ENCODE data around the gene PLAAT2. TPM values are rescaled to one million over a fixed set of nuclear protein-coding genes. Genes with fewer than 3 reads are reported as not detected.
A peak's percentile ranks its signal among the peaks of the same experiment; 100 is the strongest.
"Not testable (repeated sequence)": the region's sequence is repeated elsewhere in the genome, so short reads cannot be mapped to it uniquely, and the experiment has no call there.

The PLAAT2 gene
- polyA plus RNA-seq, 4 donors: 35.6 to 447 (median 141) TPM; not detected in 1

DNA sequence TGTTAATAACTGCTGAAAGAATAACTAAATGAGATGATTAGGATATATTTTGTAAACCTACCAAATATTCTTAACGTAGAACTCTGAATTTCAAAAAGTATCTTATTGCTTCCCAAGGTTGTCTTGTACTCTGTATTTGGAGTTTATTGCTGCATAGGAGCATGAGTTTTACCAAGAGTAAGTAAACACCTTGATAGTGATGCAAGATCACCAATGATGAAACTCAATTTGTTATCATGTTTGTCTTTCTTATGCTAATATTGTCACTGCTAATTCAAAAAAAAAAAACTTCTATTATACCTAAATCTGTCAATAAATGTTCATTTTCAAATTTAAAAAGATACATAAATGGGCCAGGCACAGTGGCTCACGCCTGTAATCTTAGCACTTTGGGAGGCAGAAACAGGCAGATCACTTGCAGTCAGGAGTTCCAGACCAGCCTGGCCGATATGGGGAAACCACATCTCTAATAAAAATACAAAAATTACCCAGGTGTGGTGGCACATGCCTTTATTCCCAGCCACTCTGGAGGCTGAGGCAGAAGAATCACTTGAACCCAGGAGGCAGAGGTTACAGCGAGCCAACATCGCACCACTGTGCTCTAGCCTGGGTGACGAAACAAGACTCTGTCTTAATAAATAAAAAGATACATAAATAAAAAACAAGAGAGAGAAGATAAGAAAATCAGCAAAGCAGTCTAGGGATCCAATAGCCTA lies 23.4 kb upstream of the PLAAT2 start:
- H3K27ac ChIP-seq (ENCODE audit: low read depth in 1 of 3, low read length in 2 of 3): no peak overlapping the region
- peaks cover 0 to 2% (median 0%) of the 10 kb centered on the region in 3 donors for H3K36me3 ChIP-seq (ENCODE audit: control insufficient read depth in 3 of 3, insufficient read depth in 2 of 3, low read depth in 1 of 3, low read length in 3 of 3)
- FAIRE-seq: no peak
- DNase-seq: no peak
- no peaks in the 10 kb centered on the region for H3K4me1 ChIP-seq (ENCODE audit: control insufficient read depth in 3 of 3, insufficient read depth in 2 of 3, low read depth in 1 of 3, low read length in 2 of 3)
- H3K4me3 ChIP-seq (ENCODE audit: low read depth in 1 of 3, low read length in 3 of 3): no peak overlapping the region
- peaks cover 0 to 5% of the 10 kb centered on the region in 2 donors for H3K9me3 ChIP-seq (ENCODE audit: control insufficient read depth in 2 of 2, insufficient read depth in 1 of 2, low read depth in 1 of 2, low read length in 1 of 2)
- H3K27me3 ChIP-seq (ENCODE audit: control insufficient read depth in 3 of 3, insufficient read depth in 3 of 3, low read length in 3 of 3): no peaks in the 10 kb centered on the region
- 92 to 94% (median 94%) methylated on average over 6 of the region's 6 CpGs for WGBS, 3 donors

DNA sequence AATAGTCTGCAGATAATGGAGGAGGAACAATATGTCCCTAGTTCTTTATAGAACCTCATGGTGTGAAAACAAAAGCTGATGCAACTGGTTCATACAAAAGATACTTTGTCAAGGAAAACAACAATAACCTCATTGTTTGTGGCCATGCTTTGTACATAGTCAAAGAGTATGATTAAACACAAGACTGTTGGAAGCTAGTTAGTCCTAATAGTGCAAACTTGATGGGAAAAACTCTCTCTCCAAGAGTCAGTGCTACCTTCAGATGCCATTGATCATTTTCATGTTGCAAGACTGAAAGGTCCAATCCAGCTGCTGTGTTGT lies 20.1 kb upstream of the PLAAT2 start:
- FAIRE-seq (no peak), DNase-seq (no peak)
- peaks cover 0 to 2% (median 1%) of the 10 kb centered on the region in 3 donors for H3K36me3 ChIP-seq (ENCODE audit: control insufficient read depth in 3 of 3, insufficient read depth in 2 of 3, low read depth in 1 of 3, low read length in 3 of 3)
- H3K4me3 ChIP-seq (ENCODE audit: low read depth in 1 of 3, low read length in 3 of 3): no peak overlapping the region
- H3K9me3 ChIP-seq (ENCODE audit: control insufficient read depth in 2 of 2, insufficient read depth in 1 of 2, low read depth in 1 of 2, low read length in 1 of 2): peaks cover 0 to 16% of the 10 kb centered on the region in 2 donors
- H3K27me3 ChIP-seq (ENCODE audit: control insufficient read depth in 3 of 3, insufficient read depth in 3 of 3, low read length in 3 of 3): no peaks in the 10 kb centered on the region
- H3K27ac ChIP-seq (ENCODE audit: low read depth in 1 of 3, low read length in 2 of 3): no peak overlapping the region
- H3K4me1 ChIP-seq (ENCODE audit: control insufficient read depth in 3 of 3, insufficient read depth in 2 of 3, low read depth in 1 of 3, low read length in 2 of 3): no peaks in the 10 kb centered on the region

DNA sequence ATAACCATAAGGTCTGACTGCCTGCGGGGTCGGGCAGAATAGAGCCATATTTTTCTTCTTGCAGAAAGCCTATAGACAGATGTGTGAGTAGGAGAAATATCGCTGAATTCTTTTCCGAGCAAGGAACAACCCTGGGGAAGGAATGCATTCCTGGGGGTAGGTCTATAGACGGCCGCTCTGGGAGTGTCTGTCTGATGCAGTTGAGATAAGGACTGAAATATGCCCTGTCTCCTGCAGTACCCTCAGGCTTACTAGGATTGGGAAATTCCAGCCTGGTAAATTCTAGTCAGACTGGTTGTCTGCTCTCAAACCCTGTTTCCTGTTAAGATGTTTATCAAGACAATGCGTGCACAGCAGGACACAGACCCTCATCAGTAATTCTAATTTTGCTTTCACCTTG lies 18.0 kb upstream of the PLAAT2 start:
- not testable (repeated sequence) for H3K27me3 ChIP-seq (ENCODE audit: control insufficient read depth in 3 of 3, insufficient read depth in 3 of 3, low read length in 3 of 3); H3K4me1 ChIP-seq (ENCODE audit: control insufficient read depth in 3 of 3, insufficient read depth in 2 of 3, low read depth in 1 of 3, low read length in 2 of 3); H3K27ac ChIP-seq (ENCODE audit: low read depth in 1 of 3, low read length in 2 of 3); H3K4me3 ChIP-seq (ENCODE audit: low read depth in 1 of 3, low read length in 3 of 3); H3K36me3 ChIP-seq (ENCODE audit: control insufficient read depth in 3 of 3, insufficient read depth in 2 of 3, low read depth in 1 of 3, low read length in 3 of 3); DNase-seq; FAIRE-seq
- WGBS, 3 donors: 87 to 90% (median 89%) methylated on average over 7 of the region's 7 CpGs
- H3K9me3 ChIP-seq (ENCODE audit: control insufficient read depth in 2 of 2, insufficient read depth in 1 of 2, low read depth in 1 of 2, low read length in 1 of 2): peaks cover 0 to 19% of the 10 kb centered on the region in 2 donors

DNA sequence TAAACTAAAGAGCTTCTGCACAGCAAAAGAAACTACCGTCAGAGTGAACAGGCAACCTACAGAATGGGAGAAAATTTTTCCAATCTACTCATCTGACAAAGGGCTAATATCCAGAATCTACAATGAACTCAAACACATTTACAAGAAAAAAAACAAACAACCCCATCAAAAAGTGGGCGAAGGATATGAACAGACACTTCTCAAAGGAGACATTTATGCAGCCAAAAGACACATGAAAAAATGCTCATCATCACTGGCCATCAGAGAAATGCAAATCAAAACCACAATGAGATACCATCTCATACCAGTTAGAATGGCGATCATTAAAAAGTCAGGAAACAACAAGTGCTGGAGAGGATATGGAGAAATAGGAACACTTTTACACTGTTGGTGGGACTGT lies 15.7 kb upstream of the PLAAT2 start:
- FAIRE-seq; DNase-seq; H3K4me3 ChIP-seq (ENCODE audit: low read depth in 1 of 3, low read length in 3 of 3); H3K27me3 ChIP-seq (ENCODE audit: control insufficient read depth in 3 of 3, insufficient read depth in 3 of 3, low read length in 3 of 3); H3K27ac ChIP-seq (ENCODE audit: low read depth in 1 of 3, low read length in 2 of 3); H3K36me3 ChIP-seq (ENCODE audit: control insufficient read depth in 3 of 3, insufficient read depth in 2 of 3, low read depth in 1 of 3, low read length in 3 of 3): not testable (repeated sequence)
- peaks cover 0 to 21% of the 10 kb centered on the region in 2 donors for H3K9me3 ChIP-seq (ENCODE audit: control insufficient read depth in 2 of 2, insufficient read depth in 1 of 2, low read depth in 1 of 2, low read length in 1 of 2)
- 86 to 91% (median 88%) methylated on average over 1 to 2 of the region's 3 CpGs for whole genome bisulfite sequencing, 3 donors
- H3K4me1 ChIP-seq (ENCODE audit: control insufficient read depth in 3 of 3, insufficient read depth in 2 of 3, low read depth in 1 of 3, low read length in 2 of 3): peaks cover 3 to 12% (median 7%) of the 10 kb centered on the region in 3 donors

DNA sequence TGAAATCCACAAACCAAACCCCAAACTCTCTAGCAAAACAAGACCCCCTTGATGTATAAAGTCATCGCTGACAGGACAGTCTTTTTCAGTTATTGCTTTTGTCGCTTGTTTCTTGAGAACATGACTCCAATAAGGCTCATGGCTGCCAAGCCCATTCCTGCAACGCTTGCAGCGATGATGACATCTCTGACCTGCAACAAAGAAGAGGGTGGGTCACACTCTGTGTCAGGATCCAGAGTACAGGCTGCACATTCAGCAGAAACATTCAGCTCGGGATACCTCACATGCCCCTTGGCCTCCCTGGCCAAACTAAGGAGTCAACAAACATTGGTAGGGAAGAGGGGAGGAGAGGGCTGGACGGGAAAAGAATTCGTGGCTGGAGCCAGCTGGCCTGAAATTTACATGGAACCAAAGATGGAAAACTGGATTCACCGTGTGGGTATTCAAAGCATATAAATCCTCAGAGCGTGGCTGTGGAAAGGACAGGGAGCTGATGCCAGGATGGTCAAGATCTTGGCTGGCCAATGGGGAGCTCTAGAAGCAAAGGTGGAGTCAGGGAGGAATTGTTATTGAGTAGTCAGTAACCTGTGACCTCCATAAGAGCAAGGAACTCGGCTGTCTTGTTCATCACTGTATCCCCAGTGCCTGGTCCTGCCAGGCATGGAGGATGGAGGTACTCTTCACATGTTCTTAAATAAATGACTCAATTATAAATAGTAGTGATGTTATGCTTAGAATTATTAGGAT lies 11.8 kb upstream of the PLAAT2 start:
- WGBS, 3 donors: 40 to 57% (median 52%) methylated on average over 10 of the region's 10 CpGs
- Histone ChIP-seq H3K4me3 (ENCODE audit: low read depth in 1 of 3, low read length in 3 of 3) (peak overlapping the region in 1 of 3 donors; percentile 24), H3K4me1 (ENCODE audit: control insufficient read depth in 3 of 3, insufficient read depth in 2 of 3, low read depth in 1 of 3, low read length in 2 of 3) (peaks cover 3 to 13% (median 7%) of the 10 kb centered on the region in 3 donors), H3K9me3 (ENCODE audit: control insufficient read depth in 2 of 2, insufficient read depth in 1 of 2, low read depth in 1 of 2, low read length in 1 of 2) (peaks cover 0 to 8% of the 10 kb centered on the region in 2 donors), H3K36me3 (ENCODE audit: control insufficient read depth in 3 of 3, insufficient read depth in 2 of 3, low read depth in 1 of 3, low read length in 3 of 3) (no peaks in the 10 kb centered on the region), H3K27me3 (ENCODE audit: control insufficient read depth in 3 of 3, insufficient read depth in 3 of 3, low read length in 3 of 3) (no peaks in the 10 kb centered on the region), H3K27ac (ENCODE audit: low read depth in 1 of 3, low read length in 2 of 3) (peak overlapping the region; percentile 83 to 92 (median 90))
- FAIRE-seq (no peak), DNase-seq (peak; percentile 72 to 76)

DNA sequence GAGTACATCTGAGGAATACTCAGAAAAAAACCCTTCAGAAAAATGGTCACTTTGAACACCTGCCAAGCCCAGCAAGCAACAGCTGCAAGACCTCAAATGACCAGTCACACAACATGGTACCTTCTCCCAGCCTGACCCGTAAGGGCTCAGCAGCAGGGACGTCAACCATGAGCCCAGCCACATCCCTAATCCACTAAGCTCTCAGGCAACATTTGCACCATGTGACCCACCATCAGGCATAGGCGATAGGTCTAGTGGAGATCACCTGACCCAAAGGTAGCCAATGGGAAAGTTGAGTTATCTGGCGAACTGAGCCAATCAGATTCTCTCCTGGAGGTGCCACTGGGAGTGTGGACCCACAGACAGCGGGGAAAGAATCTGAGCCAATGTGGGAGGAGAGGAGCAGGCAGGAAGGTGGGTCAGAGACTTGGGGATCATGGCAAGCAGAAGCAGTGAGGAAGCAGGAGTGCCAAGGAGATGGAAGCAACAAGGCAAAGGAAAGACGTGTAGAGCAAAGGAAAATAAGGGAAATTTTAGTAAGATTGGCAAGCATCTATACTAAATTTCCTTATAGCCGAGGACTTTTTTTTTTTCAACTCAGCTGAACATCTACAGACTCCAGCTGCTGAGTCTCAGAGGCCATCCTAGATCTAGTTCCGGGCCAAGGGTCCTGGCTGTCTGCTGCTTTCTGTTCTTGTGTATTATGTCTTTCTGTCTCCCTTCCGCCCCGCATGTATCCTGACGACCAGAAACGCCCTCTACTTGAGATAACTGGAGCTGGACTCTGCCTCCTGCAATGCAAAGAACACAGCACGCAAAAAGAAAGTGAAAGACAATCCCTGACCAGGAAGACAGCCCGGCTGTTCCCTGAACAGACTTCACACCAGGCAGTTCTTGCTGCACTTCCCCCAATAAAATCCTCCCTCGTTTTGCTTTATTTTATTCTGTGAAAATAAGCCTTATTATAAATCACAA lies 11.0 kb upstream of the PLAAT2 start:
- Histone ChIP-seq H3K36me3 (ENCODE audit: control insufficient read depth in 3 of 3, insufficient read depth in 2 of 3, low read depth in 1 of 3, low read length in 3 of 3) (no peaks in the 10 kb centered on the region), H3K27me3 (ENCODE audit: control insufficient read depth in 3 of 3, insufficient read depth in 3 of 3, low read length in 3 of 3) (no peaks in the 10 kb centered on the region), H3K4me1 (ENCODE audit: control insufficient read depth in 3 of 3, insufficient read depth in 2 of 3, low read depth in 1 of 3, low read length in 2 of 3) (peaks cover 3 to 13% (median 7%) of the 10 kb centered on the region in 3 donors), H3K27ac (ENCODE audit: low read depth in 1 of 3, low read length in 2 of 3) (peak overlapping the region; percentile 83 to 92 (median 90)), H3K9me3 (ENCODE audit: control insufficient read depth in 2 of 2, insufficient read depth in 1 of 2, low read depth in 1 of 2, low read length in 1 of 2) (peaks cover 0 to 6% of the 10 kb centered on the region in 2 donors), H3K4me3 (ENCODE audit: low read depth in 1 of 3, low read length in 3 of 3) (peak overlapping the region in 1 of 3 donors; percentile 24)
- WGBS, 3 donors: 30 to 40% (median 37%) methylated on average over 15 of the region's 15 CpGs
- DNase-seq (peak; percentile 95 to 98), FAIRE-seq (no peak)

DNA sequence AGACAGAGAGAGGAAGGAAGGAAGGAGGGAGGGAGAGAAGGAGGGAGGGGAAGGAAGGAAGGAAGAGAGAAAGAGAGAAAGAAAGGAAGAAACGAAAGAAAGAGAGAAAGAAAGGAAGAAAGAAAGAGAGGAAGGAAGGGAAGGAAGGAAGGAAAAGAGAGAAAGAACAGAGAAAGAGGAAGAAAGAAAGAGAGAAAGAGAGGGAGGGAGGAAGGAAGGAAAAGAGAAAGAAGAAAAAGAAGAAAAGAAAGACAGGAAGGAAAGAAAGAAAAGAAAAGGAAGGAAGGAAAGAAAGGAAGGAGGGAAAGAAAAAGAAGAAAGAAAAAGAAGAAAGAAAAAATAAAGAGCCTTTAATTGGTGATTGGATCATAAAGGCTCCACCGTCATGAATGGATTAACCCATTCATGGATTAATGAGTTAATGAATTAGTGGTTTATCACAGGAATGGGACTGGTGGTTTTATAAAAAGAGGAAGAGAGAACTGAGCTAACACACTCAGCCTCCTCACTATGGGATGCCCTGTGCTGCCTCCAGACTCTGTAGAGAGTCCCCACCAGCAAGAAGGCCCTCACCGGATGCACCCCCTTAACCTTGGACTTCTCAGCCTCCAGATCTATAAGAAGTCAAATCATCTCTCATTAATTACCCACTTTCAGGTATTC lies 9.0 kb upstream of the PLAAT2 start:
- no peak overlapping the region for H3K27ac ChIP-seq (ENCODE audit: low read depth in 1 of 3, low read length in 2 of 3)
- no peaks in the 10 kb centered on the region for H3K36me3 ChIP-seq (ENCODE audit: control insufficient read depth in 3 of 3, insufficient read depth in 2 of 3, low read depth in 1 of 3, low read length in 3 of 3)
- H3K4me1 ChIP-seq (ENCODE audit: control insufficient read depth in 3 of 3, insufficient read depth in 2 of 3, low read depth in 1 of 3, low read length in 2 of 3): peaks cover 3 to 13% (median 11%) of the 10 kb centered on the region in 3 donors
- no peak overlapping the region for H3K4me3 ChIP-seq (ENCODE audit: low read depth in 1 of 3, low read length in 3 of 3)
- DNase-seq (no peak), FAIRE-seq (no peak)
- peaks cover 0 to 4% of the 10 kb centered on the region in 2 donors for H3K9me3 ChIP-seq (ENCODE audit: control insufficient read depth in 2 of 2, insufficient read depth in 1 of 2, low read depth in 1 of 2, low read length in 1 of 2)
- no peaks in the 10 kb centered on the region for H3K27me3 ChIP-seq (ENCODE audit: control insufficient read depth in 3 of 3, insufficient read depth in 3 of 3, low read length in 3 of 3)
- WGBS, 3 donors: 44 to 65% (median 44%) methylated on average over 3 of the region's 3 CpGs

Data from small intestine (tissue), 7 donors.